ENCODE measurements around the gene CNGA2.

CNGA2 gene

GRCh38 chrX:151745651-151746050 lies 11.1 kb downstream of the CNGA2 start:
- no peak overlapping the region for H3K4me3 ChIP-seq (ENCODE audit: low read depth in 1 of 2, low read length in 2 of 2)
- no peaks in the 10 kb centered on the region for H3K4me1 ChIP-seq (ENCODE audit: insufficient read depth, low read length)
- no peak overlapping the region for H3K27ac ChIP-seq (ENCODE audit: low read length)
- H2AFZ ChIP-seq (ENCODE audit: low read depth, low read length), result no peak overlapping the region
- ATAC-seq (ENCODE audit: insufficient read depth, low read depth) (no peak), DNase-seq (no peak)
- no peaks in the 10 kb centered on the region for H3K9me3 ChIP-seq (ENCODE audit: insufficient read depth, low read length, severe bottlenecking)
- no peaks in the 10 kb centered on the region for H3K36me3 ChIP-seq (ENCODE audit: insufficient read depth, low read length)
- no peaks in the 10 kb centered on the region for H3K79me2 ChIP-seq (ENCODE audit: insufficient read depth, low read length)
- no peak overlapping the region for H3K9ac ChIP-seq (ENCODE audit: low read depth, low read length)
- no peak overlapping the region for H3K4me2 ChIP-seq (ENCODE audit: insufficient read depth, low read length)
- no peaks in the 10 kb centered on the region for H4K20me1 ChIP-seq (ENCODE audit: insufficient read depth, low read length)
- no peaks in the 10 kb centered on the region for H3K27me3 ChIP-seq (ENCODE audit: insufficient read depth, low read length, poor library complexity)
- TF ChIP-seq CTCF (IDR thresholded peaks at IDR 0.05; ENCODE audit: borderline replicate concordance, extremely low read depth, low read length, poor library complexity, severe bottlenecking), result no peak
- no peak for TF ChIP-seq EZH2 (IDR thresholded peaks at IDR 0.05; ENCODE audit: borderline replicate concordance, low read depth, low read length, severe bottlenecking)

- no peaks in the 10 kb centered on the region for H3K79me2 ChIP-seq (ENCODE audit: insufficient read depth, low read length)
- H3K27me3 ChIP-seq (ENCODE audit: insufficient read depth, low read length, poor library complexity), result no peaks in the 10 kb centered on the region
- ATAC-seq (ENCODE audit: insufficient read depth, low read depth) (no peak), DNase-seq (no peak)
- H3K36me3 ChIP-seq (ENCODE audit: insufficient read depth, low read length), result no peaks in the 10 kb centered on the region
- H3K4me3 ChIP-seq (ENCODE audit: low read depth in 1 of 2, low read length in 2 of 2), result no peak overlapping the region
- H3K9ac ChIP-seq (ENCODE audit: low read depth, low read length), result no peak overlapping the region
- H4K20me1 ChIP-seq (ENCODE audit: insufficient read depth, low read length), result no peaks in the 10 kb centered on the region
- H2AFZ ChIP-seq (ENCODE audit: low read depth, low read length), result no peak overlapping the region
- TF ChIP-seq EZH2 (IDR thresholded peaks at IDR 0.05; ENCODE audit: borderline replicate concordance, low read depth, low read length, severe bottlenecking) (no peak), CTCF (IDR thresholded peaks at IDR 0.05; ENCODE audit: borderline replicate concordance, extremely low read depth, low read length, poor library complexity, severe bottlenecking) (no peak)
- no peak overlapping the region for H3K4me2 ChIP-seq (ENCODE audit: insufficient read depth, low read length)
- H3K27ac ChIP-seq (ENCODE audit: low read length), result no peak overlapping the region
- no peaks in the 10 kb centered on the region for H3K9me3 ChIP-seq (ENCODE audit: insufficient read depth, low read length, severe bottlenecking)
- no peaks in the 10 kb centered on the region for H3K4me1 ChIP-seq (ENCODE audit: insufficient read depth, low read length)
These were observed 12.0 kb downstream of the CNGA2 start for GRCh38 chrX:151746502-151746901.

- Histone ChIP-seq H4K20me1 (ENCODE audit: insufficient read depth, low read length) (no peaks in the 10 kb centered on the region), H3K4me1 (ENCODE audit: insufficient read depth, low read length) (no peaks in the 10 kb centered on the region), H2AFZ (ENCODE audit: low read depth, low read length) (no peak overlapping the region), H3K9me3 (ENCODE audit: insufficient read depth, low read length, severe bottlenecking) (no peaks in the 10 kb centered on the region), H3K4me2 (ENCODE audit: insufficient read depth, low read length) (no peak overlapping the region), H3K36me3 (ENCODE audit: insufficient read depth, low read length) (no peaks in the 10 kb centered on the region), H3K9ac (ENCODE audit: low read depth, low read length) (no peak overlapping the region), H3K79me2 (ENCODE audit: insufficient read depth, low read length) (no peaks in the 10 kb centered on the region), H3K27me3 (ENCODE audit: insufficient read depth, low read length, poor library complexity) (no peaks in the 10 kb centered on the region), H3K4me3 (ENCODE audit: low read depth in 1 of 2, low read length in 2 of 2) (no peak overlapping the region), H3K27ac (ENCODE audit: low read length) (no peak overlapping the region)
- TF ChIP-seq CTCF (IDR thresholded peaks at IDR 0.05; ENCODE audit: borderline replicate concordance, extremely low read depth, low read length, poor library complexity, severe bottlenecking) (no peak), EZH2 (IDR thresholded peaks at IDR 0.05; ENCODE audit: borderline replicate concordance, low read depth, low read length, severe bottlenecking) (no peak)
- ATAC-seq (ENCODE audit: insufficient read depth, low read depth) (no peak), DNase-seq (no peak)
These were observed 16.0 kb downstream of the CNGA2 start for GRCh38 chrX:151750511-151750910.

- Histone ChIP-seq H3K36me3 (ENCODE audit: insufficient read depth, low read length) (no peaks in the 10 kb centered on the region), H3K27ac (ENCODE audit: low read length) (no peak overlapping the region), H3K4me1 (ENCODE audit: insufficient read depth, low read length) (no peaks in the 10 kb centered on the region), H3K79me2 (ENCODE audit: insufficient read depth, low read length) (no peaks in the 10 kb centered on the region), H3K9ac (ENCODE audit: low read depth, low read length) (no peak overlapping the region), H4K20me1 (ENCODE audit: insufficient read depth, low read length) (no peaks in the 10 kb centered on the region), H3K4me3 (ENCODE audit: low read depth in 1 of 2, low read length in 2 of 2) (no peak overlapping the region), H2AFZ (ENCODE audit: low read depth, low read length) (no peak overlapping the region), H3K27me3 (ENCODE audit: insufficient read depth, low read length, poor library complexity) (no peaks in the 10 kb centered on the region), H3K9me3 (ENCODE audit: insufficient read depth, low read length, severe bottlenecking) (no peaks in the 10 kb centered on the region), H3K4me2 (ENCODE audit: insufficient read depth, low read length) (no peak overlapping the region)
- DNase-seq (no peak), ATAC-seq (ENCODE audit: insufficient read depth, low read depth) (no peak)
- TF ChIP-seq EZH2 (IDR thresholded peaks at IDR 0.05; ENCODE audit: borderline replicate concordance, low read depth, low read length, severe bottlenecking) (no peak), CTCF (IDR thresholded peaks at IDR 0.05; ENCODE audit: borderline replicate concordance, extremely low read depth, low read length, poor library complexity, severe bottlenecking) (no peak)
These were observed 18.3 kb downstream of the CNGA2 start for GRCh38 chrX:151752847-151753246.
